Measurements from ENCODE around the gene ALG14.
"Not testable (repeated sequence)": the region's sequence is repeated elsewhere in the genome, so short reads cannot be mapped to it uniquely, and the experiment has no call there.

Gene ALG14

DNA sequence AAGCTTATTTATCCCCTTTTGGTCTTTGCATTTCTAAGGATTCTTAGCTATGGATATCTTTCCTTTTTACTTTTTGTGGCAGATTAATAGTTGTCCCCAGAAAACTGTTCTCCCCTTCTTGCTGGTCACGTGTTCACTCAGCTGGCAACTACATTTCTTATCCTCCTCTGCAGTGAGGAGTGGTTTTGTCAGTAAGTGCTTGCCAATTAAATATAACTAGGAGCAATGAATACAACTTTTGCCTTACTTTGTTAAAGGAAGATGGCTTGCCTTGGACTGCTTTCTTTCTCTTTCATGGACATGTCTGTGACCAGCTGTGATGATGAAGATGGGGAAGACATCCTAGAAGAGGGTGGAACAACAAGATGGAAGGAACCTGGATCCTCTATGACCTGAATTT lies 15.6 kb upstream of the ALG14 start:
- no peak for DNase-seq (ENCODE audit: low read depth in 2 of 3, low spot score in 2 of 3)

DNA sequence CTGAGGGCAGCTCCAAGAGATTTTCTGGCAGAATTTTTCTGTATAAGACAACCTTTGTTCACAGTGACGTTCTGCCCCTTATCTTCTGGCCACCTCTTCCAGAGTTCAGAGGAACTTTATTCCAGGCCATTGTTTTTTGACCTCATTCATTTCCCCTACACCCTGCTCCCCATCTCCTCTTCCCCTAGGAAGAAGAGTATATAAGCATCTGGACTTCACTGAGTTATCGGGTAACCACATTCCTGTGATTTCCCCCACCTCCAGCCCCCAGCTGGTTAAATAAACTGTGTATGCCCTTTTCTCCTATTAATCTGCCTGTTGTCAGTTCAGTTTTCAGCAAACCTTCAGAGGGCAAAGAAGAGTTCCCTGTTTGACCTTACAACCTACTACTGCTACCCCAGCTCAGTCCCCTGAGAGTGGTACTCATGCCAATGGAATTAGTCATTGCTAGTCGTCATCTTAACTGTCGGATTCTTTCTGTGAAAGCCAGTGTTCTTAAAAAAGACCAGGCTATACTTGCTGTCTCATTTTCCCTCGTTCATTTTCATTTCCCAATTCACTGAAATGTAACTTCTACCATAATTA lies 14.3 kb upstream of the ALG14 start:
- no peak for DNase-seq (ENCODE audit: low read depth in 2 of 3, low spot score in 2 of 3)

DNA sequence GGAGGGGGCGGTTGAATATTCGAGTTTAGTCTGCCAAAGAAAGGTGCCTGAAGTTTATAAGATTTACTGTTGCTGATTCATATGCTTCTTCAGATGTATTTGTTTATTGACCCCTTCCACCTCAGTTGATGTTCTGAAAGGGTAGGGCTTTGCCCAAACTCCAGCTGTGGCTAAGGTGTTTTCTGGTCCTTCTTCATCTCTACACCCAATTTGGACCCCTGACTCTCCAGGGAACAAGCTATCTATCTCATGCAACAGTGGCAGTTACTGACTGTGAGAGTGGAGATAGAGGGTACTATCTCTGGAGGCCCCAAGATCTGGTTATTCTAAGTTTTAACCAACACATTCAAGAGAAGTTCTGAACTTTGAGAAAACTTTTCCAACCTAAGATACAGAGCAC lies 12.6 kb upstream of the ALG14 start:
- no peak for DNase-seq (ENCODE audit: low read depth in 2 of 3, low spot score in 2 of 3)

DNA sequence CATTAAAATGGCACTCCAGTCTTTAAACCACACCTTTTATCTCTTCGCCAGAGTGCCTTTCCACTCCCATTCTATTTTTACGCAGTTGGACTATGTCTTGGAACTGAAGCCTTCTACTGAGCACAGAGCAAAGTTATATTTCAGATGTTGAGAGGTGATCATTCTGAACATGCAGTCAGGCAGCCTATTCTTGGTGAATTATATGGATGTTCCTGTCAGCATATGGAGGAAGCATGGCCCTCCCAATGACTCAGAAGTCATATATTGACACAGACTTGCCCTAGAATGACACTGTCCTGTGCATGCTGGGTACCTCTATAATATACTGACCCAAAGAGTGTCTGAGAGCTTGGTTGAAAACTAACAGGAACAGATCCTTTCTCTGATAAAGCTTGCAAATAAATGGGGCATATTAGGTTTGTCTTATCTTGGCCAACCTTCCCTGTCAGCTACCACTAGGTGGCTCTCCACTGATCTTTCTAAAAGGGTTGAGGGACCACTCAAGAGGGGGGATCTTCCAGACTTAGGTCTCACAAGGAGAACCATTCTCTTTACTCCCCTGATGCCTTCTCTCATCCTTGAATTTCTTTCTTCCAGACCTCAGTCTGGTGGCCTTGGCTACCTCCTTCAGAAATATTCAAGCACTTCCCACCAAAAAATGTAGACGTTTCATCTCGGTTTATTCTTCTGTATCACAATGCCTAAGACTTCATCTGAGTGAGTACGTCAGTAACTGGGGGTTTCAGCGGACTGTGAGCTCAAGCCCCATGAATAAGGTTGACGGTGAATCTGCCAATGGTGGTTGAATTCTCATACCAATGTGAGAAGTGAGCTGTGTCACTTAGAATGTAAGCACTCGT lies 11.8 kb upstream of the ALG14 start:
- DNase-seq (ENCODE audit: low read depth in 2 of 3, low spot score in 2 of 3) = no peak

DNA sequence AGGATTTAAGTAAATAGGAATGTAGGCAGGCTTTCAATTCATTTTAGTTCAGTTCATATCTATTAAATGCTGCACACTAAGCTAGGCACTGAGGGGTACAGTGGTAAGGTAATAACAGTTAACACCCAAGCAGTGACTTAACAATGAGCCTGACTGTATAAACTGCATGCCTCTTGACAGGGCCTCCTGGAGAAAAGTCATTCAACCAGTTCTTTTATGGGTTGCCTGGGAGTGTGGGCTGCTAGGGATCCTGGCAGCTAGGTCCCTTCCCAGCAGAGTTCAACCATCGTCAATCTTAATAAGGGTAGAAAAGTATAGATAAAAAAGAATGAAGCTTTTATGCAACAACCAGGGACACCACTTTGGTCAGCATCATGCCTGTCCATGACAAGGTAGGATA lies 8.1 kb upstream of the ALG14 start:
- DNase-seq (ENCODE audit: low read depth in 2 of 3, low spot score in 2 of 3) = no peak

DNA sequence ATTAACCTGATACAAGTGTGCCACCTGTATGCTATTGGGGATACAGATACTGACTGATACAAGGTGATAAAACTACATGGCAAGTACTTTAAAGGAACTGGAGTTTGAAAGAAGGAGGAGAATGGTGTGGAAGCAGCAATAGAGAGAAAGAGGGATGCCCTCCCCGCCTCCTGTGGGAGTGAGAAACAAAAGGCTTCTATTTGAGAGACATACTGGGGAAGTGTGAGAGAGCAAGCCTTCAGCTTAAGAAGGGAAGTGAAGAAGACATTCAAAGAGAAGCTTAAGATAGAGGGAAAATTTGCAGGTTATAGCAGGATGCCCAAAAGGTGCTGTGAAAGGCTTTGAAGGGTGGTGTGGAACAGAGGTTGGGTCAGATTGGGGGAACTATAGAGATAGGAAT lies 7.7 kb upstream of the ALG14 start:
- no peak for DNase-seq (ENCODE audit: low read depth in 2 of 3, low spot score in 2 of 3)

DNA sequence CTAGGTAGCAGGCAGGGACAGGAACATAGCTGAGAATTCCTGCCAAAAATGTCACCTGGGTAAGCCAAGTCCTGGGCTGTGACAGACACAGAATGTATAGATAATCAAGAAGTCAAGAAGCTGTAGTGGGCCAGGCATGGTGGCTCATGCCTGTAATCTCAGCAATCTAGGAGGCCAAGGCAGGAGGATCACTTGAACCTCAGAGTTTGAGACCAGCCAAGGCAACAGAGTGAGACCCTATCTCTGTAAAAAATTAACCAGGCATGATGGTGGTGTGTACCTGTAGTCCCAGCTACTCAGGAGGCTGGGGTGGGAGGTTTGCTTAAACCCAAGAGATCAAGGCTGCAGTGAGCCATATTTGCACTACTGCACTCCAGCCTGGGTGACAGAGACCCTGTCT lies 3.3 kb upstream of the ALG14 start:
- DNase-seq (ENCODE audit: low read depth in 2 of 3, low spot score in 2 of 3) = no peak

DNA sequence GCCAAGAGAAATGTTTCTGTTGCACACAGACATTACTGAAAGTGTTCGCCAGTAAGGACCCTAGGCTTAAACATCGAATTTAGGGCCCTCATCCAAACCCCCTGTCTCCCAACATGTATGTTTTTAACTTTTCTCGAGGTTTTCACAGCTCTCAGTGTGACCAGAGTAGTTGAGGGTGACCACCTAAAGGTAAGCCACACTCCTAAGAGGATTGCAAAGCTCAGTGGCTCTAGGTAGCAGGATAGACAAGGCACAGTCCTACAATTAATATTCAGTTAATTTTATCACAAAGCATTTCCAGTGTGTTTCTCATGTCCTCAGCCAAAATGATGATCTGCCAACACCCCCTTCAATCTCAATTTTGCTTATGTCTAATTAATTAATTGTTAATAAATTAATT lies 695 bp upstream of the ALG14 start:
- DNase-seq (ENCODE audit: low read depth in 2 of 3, low spot score in 2 of 3) = no peak

DNA sequence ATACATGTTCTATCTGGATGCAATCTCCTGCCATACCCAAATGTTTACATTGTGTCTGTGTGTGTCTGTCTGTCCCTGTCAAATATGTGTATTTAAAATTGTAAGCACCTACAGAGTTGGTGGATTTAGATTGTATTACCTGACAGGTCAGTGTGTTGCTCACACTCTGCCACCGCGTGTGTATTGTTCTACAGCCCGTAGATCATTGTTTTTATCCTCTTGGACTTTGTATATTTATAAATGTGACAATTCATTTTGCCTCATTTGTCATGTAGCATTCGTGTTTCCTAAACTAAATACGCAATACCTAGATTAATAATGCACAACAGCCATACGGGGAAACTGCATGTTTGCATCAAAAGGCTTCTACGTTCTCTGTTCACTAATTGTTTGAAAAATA lies 634 bp downstream of the ALG14 start:
- no peak for DNase-seq (ENCODE audit: low read depth in 2 of 3, low spot score in 2 of 3)

DNA sequence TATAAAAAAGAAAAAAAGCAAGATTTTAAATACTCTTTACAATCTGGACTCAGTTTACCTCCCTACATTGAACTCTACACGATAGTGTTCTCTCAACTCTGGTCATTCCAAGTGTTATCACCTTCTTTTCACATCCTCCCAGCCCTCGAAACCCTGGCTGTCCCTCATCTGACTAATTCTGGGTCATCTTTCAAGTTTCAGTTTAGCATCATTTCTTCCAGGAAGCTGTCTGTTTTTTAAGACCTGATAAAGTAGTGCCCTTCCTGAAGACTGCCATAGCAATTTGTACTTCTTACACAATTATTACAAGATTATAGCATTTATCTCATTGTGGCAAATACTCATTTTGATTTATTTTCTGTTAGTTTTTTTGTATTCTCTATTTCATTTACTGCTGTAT lies 1.2 kb downstream of the ALG14 start:
- no peak for DNase-seq (ENCODE audit: low read depth in 2 of 3, low spot score in 2 of 3)

DNA sequence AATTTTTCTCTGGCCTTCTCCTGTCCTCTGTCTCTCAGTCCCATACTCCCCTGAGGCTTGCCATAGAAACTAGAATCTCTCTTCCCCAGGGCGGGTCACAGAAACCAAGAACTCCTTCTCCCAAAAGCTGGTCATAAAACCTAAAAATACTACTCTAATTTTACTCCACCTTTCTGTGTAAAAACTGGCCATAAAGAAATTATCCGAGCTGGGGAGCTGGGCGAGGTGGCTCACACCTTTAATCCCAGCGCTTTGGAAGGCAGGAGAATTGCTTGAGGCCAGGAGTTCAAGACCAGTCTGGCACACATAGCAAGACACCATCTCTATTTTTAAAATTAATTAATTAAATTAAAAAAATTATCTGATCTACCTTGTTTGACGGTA lies 3.0 kb downstream of the ALG14 start:
- DNase-seq (ENCODE audit: low read depth in 2 of 3, low spot score in 2 of 3) = no peak

DNA sequence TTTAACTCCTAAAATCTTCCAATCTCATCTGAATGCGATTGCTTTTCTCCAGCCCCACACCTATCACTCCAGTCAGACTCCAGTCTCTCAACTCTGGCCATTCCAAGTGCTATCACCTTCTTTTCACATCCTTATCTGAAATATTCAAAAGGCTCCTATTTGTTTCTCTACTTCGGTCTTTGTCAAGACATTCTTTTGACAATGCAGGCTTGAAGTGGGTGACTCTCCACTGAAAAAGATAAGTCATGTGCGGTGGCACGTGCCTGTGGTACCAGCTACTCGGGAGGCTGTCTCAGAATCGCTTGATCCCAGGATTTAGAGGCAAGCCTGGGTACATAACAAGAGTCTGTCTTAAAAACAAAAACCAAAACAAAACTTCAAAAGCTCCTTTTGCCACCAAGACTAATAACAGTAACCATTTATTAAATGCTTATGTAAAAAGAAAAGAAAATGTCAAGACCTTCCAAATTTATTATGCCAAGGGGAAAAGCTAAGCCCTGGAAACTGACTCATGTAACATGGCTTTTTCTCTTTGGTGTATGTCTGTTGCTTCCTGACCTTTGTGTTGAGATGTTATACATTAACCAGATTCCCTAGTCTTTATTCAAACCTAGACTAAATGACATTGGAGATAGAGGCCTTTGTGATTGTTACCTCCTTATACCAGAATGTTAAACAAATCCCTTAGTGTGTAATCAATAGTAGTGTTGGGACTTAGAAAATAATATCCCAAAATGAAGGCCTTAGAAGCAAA lies 3.6 kb downstream of the ALG14 start:
- DNase-seq (ENCODE audit: low read depth in 2 of 3, low spot score in 2 of 3) = no peak

DNA sequence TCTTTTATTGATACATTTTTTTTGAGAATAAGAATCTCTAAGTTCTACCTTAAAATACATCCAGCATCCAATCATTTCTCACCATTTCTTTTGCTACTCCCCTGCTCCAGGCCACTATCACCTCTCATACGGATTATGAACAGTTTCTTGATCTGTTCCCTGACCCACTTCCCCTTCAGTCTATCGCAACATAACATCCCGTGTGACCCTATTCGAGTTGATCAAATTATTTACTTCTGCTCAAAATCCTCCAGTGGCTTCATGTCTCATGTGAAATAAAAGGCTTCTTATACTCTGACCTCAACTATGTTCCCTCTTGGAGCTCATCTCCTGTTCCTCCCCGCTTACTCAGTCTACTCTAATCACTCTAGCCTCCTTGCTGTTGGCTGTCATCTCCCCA lies 5.2 kb downstream of the ALG14 start:
- no peak for DNase-seq (ENCODE audit: low read depth in 2 of 3, low spot score in 2 of 3)

DNA sequence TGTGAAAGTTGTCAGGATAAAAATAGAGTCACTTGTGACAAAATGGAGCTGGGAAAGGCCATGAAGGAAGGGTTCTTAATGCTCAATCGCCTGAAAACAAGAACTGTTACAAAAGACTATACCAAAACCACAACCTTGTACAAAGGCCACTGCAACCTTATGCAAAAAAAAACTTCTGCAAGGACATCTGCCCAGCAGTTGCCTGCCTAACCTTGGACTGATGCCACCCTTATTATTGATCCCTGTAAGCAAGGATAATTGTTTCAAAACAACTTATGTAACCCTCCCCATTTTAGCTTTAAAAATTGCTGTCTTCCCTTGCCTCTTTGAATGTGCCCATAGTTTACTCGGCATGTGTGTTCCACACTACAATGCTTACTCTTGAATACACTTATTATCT lies 5.7 kb downstream of the ALG14 start:
- no peak for DNase-seq (ENCODE audit: low read depth in 2 of 3, low spot score in 2 of 3)

DNA sequence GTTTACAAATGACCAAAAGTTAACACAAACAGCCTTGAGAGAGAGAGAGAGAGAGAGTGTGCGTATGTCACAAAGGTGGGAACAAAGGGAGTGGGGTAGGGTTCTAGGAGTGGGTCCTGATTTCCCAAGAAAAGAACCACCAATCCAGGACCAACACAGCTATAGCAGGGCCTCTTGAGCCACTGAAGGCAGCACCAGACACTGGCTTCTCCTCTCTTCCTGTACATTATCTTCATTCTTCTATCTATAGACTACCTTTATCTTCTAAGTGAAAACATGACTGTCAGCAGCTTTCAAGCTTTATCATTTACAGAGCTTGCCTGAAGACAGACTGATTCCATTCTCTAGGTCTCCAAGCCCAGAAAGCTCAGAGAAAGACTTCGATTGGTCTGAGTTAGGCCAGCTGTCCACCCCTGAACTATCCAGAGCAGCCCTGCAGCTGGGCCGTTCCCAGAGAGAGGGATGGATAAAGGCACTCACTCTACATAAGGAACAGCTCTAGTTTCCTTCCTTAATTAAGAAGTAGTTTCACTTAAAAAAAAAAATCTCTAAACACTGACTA lies 11.2 kb downstream of the ALG14 start:
- no peak for DNase-seq (ENCODE audit: low read depth in 2 of 3, low spot score in 2 of 3)

DNA sequence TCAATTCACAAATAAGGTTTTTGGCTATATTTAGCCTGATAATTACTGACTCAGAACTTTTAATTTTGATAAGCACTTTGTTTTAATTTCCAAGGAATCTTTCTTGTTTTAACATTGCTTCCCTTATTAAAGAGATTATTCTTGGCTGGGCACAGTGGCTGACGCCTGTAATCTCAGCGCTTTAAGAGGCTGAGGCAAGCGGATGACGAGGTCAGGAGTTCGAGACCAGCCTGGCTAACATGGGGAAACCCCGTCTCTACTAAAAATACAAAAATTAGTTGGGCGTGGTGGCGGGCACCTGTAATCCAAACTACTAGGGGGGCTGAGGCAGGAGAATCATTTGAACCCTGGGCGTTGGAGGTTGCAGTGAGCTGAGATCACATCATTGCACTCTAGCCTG lies 13.8 kb downstream of the ALG14 start:
- no peak for DNase-seq (ENCODE audit: low read depth in 2 of 3, low spot score in 2 of 3)

DNA sequence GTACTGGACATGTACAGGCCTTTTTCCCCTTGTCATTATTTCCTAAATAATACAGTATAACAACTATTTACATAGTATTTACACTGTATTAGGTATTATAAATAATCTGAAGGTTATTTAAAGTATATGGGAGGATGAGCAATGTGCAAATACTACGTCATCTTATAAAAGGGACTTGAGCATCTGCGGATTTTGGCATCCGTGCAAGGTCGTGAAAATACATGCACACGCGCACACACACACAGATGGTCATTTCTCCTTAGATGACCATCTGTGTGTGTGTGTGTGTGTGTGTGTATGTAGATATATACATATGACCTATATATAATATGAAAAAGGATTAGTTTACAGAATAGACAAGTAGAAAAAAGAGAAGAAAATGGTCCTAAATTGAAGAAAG lies 15.4 kb downstream of the ALG14 start:
- no peak for DNase-seq (ENCODE audit: low read depth in 2 of 3, low spot score in 2 of 3)

DNA sequence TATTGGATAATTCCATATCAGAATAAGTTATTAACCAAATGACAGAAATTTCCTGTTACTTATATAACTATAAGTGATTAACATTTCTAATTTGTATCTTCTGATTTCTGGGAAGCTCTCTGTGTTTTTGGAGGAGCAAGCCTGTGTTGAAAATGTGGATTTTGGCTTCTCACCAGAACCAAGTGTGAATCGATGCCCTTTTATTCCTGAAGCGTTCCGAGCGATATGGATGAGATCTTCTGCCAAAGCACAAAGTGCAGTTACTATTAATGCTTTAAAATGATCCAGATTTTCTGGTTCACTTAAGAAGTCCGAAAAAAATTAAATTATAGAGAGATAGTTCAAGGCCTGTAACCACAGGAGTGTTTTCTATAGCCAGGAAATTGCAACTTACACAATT lies 22.8 kb downstream of the ALG14 start:
- DNase-seq (ENCODE audit: low read depth in 2 of 3, low spot score in 2 of 3) = no peak

DNA sequence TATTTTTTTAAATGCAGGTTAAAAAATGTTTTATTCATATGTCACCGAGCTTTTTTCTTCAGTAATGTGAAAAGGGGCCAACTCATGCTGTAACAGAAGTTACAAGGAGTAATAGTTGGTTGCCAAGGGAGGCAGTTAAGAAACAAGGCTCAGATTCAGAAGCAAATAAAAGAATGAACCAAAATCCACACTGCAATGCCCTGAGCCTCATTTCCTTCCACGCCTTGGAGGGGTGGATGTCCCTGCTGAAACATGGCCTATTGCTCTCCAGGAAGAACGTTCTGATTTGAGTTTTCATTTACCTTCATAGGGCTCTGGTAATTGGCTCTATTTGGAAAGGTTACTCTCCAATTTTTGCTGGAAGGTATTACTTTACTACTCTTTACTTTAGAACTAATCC lies 24.4 kb downstream of the ALG14 start:
- DNase-seq (ENCODE audit: low read depth in 2 of 3, low spot score in 2 of 3) = no peak

DNA sequence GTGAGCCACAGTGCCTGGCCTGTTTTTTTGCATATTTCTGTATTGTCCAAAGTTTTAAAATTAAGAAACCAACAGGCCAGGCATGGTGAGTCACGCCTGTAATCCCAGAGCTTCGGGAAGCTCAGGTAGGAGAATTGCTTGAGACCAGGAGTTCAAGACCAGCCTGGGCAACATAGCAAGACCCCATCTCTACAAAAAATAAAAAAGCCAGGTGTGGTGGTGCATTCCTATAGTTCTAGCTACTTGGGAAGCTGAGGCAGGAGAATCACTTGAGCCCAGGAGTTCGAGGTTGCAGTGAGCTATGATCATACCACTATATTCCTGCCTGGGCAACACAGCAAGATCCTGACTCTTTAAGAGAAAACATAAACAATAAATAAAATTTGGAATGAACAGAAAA lies 25.1 kb downstream of the ALG14 start:
- DNase-seq (ENCODE audit: low read depth in 2 of 3, low spot score in 2 of 3) = not testable (repeated sequence)

DNA sequence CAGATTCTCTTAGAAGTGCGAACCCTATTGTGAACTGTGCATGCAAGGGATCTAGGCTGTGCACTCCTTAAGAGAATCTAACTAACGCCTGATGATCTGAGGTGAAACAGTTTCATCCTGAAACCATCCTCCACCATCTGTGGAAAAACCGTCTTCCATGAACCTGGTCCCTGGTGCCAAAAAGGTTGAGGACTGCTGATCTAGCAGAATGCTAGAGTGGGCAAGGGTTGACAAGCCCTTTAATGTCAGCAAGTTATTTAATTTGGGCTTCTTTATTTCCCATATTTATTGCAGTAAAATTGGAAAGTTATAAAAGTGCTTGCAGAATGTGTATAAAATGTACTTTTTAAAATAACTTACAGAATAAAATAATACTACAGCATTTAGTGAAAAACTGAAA lies 26.4 kb downstream of the ALG14 start:
- no peak for DNase-seq (ENCODE audit: low read depth in 2 of 3, low spot score in 2 of 3)

All from activated CD8-positive, alpha-beta memory T cell treated with anti-CD3 and anti-CD28 coated beads for 48 hours (primary cell).